ENCODE results near the gene HIRIP3.

DNA sequence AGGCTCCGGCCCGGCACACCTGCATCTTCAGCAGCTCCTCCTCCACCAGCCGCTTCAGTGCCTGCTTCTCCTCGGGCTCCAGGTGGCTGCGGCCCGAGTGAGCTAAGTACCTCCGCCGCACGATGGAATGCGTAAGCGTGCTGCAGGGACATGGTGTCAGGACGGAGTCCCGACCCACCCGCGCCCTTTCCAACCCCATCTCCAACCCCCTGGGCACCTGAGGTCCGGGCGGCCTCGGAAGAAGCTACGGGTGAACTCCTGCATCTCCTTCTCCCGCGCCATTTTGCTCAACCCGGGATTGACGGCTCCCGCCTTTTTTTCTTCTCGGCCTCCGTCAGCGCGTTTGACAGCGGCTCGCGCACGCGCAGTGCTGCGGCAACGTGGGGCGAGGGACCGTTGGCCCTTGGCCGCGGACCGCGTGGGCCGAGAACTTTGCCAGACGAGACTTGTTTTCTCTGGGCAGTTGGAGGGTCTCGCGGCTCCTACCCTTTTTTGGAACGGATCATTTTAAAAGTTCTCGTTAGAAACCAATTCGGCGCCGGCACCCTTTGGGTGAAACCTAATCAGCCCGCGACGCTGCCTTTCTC lies at the start of gene HIRIP3:
- TF ChIP-seq EP300 (IDR thresholded peaks at IDR 0.05; ENCODE audit: borderline replicate concordance) (peak; percentile 18; the same call in 1 of the 2 replicates), TEAD4 (IDR thresholded peaks at IDR 0.05) (no peak), RAD21 (IDR thresholded peaks at IDR 0.05; ENCODE audit: low read depth) (no peak), EGR1 (IDR thresholded peaks at IDR 0.05) (peak; percentile 9; the same call in 1 of the 2 replicates), FOXM1 (IDR thresholded peaks at IDR 0.05; ENCODE audit: borderline replicate concordance, low read depth) (no peak), CREB1 (IDR thresholded peaks at IDR 0.05; ENCODE audit: low read depth) (no peak)
- TF ChIP-seq, protein P1, sequence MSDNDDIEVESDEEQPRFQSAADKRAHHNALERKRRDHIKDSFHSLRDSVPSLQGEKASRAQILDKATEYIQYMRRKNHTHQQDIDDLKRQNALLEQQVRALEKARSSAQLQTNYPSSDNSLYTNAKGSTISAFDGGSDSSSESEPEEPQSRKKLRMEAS (IDR thresholded peaks at IDR 0.05): peak; percentile 98
